GM12875 (cell line): ENCODE data around the gene F5.

Experiments
- H3K4me3 ChIP-seq: one replicate; pipeline ENCODE4 v1.5.1; 2011; ENCODE audit warnings: low read depth, low read length, control low read depth
- TF ChIP-seq, protein P1 (sequence below): IDR thresholded peaks from 2 replicates; pipeline ENCODE4 v1.5.1; 2011; ENCODE audit warnings: low read depth, mild to moderate bottlenecking, control low read depth, inconsistent platforms, low read length, moderate library complexity, borderline replicate concordance; ENCODE audit not compliant: insufficient read depth

F5 gene

DNA sequence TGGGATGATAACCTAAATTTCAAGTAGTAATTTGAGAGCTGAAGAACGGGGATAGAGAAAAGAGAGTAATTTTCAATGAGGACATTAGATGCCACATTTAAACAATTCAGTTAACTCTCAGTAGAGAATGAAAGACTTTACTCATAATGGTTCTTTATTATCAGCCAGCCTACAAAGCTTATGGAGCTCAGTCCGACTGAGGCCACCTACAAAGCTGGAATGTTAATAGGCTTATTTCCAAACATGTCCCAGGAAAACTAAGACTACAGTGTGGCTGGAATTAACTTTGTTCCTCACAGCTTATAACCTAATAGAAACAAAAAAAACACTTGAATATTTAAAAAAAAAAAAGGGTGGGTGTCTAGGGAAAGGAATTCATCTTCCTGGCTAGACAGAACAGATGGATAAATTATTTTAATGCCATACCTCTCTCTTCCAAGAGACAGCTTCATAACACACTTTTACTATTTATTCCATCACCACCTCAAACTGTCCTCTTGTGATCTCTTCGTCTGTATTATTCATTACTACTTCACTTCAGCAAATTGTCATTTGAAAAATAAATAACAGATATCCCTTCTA lies 110.4 kb downstream of the F5 start:
- H3K4me3 ChIP-seq: no peak overlapping the region
- TF ChIP-seq, protein P1, sequence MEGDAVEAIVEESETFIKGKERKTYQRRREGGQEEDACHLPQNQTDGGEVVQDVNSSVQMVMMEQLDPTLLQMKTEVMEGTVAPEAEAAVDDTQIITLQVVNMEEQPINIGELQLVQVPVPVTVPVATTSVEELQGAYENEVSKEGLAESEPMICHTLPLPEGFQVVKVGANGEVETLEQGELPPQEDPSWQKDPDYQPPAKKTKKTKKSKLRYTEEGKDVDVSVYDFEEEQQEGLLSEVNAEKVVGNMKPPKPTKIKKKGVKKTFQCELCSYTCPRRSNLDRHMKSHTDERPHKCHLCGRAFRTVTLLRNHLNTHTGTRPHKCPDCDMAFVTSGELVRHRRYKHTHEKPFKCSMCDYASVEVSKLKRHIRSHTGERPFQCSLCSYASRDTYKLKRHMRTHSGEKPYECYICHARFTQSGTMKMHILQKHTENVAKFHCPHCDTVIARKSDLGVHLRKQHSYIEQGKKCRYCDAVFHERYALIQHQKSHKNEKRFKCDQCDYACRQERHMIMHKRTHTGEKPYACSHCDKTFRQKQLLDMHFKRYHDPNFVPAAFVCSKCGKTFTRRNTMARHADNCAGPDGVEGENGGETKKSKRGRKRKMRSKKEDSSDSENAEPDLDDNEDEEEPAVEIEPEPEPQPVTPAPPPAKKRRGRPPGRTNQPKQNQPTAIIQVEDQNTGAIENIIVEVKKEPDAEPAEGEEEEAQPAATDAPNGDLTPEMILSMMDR: no peak

DNA sequence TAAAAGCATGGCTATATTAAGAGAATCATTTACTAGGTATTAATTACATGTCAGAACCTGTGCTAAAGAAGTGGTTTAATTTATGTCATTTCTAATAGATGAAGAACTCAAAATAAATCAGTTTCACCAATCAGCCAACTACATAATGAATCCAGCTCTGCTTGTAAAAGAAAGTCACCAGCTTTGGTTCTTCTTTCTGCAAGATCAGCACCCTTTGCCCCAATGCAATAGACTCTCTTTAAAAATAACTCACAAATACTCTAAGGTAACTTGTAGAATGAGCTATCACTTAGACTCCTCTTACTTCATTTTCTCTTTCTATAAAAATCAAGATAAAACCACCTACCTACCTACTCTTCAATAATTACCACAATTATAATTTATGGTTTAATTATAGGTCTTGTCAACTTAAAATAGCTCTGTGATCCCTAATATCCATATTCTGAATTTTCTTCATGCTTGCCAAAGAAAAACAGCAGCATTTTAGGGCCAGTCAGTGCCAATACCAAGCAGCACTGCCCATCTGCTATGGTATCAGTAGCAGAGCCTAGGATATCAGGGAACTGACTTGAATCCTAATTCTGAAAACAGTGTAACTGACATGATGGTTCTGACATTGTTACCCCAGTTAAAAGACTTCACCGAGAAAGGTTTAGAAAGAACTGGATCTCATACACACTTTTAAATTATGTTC lies 111.8 kb downstream of the F5 start:
- H3K4me3 ChIP-seq: no peak overlapping the region
- TF ChIP-seq, protein P1: no peak

DNA sequence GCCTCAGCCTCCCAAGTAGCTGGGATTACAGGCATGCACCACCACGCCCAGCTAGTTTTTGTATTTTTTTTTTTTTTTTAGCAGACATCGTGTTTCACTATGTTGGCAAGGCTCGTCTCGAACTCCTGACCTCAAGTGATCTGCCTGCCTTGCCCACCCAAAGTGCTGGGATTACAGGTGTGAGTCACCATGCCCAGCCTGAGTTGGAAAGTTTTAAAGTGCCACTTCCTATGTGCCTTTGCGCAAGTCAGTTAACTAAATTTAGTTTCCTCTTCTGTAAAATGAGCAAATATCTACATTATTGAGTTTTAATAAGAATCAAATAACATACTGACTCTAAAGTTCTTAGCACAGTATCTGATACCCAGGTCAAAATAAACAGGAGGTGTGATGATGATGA lies 112.9 kb downstream of the F5 start:
- TF ChIP-seq, protein P1: no peak
- no peak overlapping the region for H3K4me3 ChIP-seq

DNA sequence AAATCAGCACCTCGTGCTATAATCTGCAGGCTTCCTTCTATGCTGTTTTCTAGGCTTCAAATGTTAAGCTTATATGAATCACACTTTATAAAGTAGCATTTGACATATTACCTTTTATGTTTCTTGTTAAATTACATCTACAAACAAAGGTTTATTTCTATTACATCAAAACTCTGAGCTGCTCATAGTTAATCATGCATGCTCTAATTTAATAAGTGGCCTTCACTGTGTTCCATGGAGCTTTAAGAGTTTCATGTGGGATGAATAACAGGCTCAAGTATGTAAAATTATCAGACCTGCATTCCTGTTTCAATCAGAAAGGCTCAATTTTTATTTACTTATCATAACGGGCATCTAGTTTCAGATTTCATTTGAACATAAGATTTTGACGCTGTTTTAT lies 113.5 kb downstream of the F5 start:
- H3K4me3 ChIP-seq: no peak overlapping the region
- TF ChIP-seq, protein P1: no peak

DNA sequence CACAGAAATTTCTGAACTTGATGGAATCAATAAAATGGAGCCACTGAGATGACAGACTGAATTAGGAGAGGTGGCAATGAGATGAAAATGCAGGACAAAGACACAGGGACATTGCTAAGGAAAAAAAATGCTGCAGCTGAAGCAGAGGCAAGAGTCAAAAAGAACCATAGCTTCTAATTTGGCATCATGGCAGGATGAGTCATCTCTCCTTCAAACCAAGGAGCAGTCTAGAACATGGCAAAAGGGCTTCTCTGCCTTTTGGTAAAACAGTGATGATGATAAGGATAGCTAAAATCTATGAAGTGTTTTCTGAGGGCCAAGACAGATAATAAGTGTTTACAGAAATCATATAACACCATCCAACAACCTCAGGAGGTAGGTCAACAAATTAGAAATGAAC lies 117.3 kb downstream of the F5 start:
- no peak overlapping the region for H3K4me3 ChIP-seq
- TF ChIP-seq, protein P1: no peak

DNA sequence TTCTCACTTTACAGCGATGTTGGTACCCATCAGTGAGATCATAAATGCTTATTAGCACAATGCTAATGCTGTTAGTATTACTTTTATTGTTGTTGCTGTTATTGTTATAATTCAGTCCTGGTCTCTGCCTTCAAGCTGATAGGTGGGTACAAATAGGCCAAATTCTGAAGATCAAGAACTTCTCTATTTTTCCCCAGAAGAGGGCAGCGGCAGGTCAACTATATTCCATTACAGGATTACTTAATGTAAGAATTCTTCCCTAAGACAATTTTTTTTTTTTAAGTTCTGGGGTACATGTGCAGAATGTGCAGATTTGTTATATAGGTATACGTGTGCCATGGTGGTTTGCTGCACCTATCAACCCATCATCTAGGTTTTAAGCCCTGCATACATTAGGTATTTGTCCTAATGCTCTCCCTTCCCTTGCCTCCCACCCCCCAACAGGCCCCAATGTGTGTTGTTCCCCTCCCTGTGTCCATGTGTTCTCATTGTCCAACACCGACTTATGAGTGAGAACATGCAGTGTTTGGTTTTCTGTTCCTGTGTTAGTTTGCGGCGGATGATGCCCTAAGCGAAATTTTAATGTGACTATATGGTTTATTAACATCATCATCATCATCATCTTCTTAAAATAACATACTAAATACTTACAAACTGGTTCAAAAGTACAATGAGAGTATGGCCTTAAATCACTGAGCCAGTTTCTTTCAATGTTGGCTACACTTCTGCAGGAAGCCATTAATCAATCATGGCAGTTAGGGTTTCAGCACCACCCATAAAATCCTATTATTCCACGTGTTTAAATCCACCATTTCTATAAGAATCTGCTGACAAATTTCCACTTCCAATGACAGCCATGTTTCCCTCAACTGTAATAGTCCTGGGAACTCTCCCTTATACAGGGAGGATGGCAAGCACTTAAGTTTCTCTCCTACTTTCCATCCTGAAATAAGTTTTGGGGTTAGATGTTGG lies 119.7 kb downstream of the F5 start:
- H3K4me3 ChIP-seq: no peak overlapping the region
- TF ChIP-seq, protein P1: no peak
